Measurements from ENCODE around the gene RBMS3. TPM values are rescaled to one million over a fixed set of nuclear protein-coding genes. Genes with fewer than 3 reads are reported as not detected.
"Not testable (repeated sequence)": the region's sequence is repeated elsewhere in the genome, so short reads cannot be mapped to it uniquely, and the experiment has no call there.

The RBMS3 gene
- total RNA-seq, 1 donor, result 81.1 TPM

DNA sequence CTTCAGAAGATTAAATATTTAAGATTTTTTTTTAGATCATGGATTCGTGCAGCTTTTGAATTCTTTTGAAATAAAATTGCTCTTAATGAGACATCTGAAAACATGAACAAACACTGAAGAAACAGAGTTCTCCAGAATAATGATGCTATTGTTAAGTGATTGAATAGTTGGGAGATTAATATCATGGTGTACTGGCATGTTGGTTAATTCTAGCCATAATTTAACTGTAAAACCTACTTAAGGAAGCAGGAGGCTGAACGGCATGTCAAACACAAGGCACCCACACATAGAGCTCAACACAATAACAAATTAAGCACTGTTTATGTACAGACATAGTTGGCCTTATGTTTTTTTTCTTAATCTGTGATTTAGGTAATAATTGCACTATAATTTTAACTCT, 185.6 kb downstream of the RBMS3 start:
- TF ChIP-seq, protein P1, sequence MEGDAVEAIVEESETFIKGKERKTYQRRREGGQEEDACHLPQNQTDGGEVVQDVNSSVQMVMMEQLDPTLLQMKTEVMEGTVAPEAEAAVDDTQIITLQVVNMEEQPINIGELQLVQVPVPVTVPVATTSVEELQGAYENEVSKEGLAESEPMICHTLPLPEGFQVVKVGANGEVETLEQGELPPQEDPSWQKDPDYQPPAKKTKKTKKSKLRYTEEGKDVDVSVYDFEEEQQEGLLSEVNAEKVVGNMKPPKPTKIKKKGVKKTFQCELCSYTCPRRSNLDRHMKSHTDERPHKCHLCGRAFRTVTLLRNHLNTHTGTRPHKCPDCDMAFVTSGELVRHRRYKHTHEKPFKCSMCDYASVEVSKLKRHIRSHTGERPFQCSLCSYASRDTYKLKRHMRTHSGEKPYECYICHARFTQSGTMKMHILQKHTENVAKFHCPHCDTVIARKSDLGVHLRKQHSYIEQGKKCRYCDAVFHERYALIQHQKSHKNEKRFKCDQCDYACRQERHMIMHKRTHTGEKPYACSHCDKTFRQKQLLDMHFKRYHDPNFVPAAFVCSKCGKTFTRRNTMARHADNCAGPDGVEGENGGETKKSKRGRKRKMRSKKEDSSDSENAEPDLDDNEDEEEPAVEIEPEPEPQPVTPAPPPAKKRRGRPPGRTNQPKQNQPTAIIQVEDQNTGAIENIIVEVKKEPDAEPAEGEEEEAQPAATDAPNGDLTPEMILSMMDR (IDR thresholded peaks at IDR 0.05; ENCODE audit: extremely low read depth, low read depth, low read length), result no peak
- H3K4me1 ChIP-seq (ENCODE audit: insufficient read depth, low read length), result peaks cover 12% of the 10 kb centered on the region
- H3K4me2 ChIP-seq (ENCODE audit: insufficient read depth, low read length), result no peak overlapping the region
- H3K79me2 ChIP-seq (ENCODE audit: insufficient read depth, low read length), result peaks cover 16% of the 10 kb centered on the region
- no peak overlapping the region for H3K27ac ChIP-seq (ENCODE audit: low read depth, low read length)
- no peak for DNase-seq (ENCODE audit: insufficient read length, low spot score, missing footprints)
- H3K27me3 ChIP-seq (ENCODE audit: insufficient read depth, low read length), result no peaks in the 10 kb centered on the region
- H4K20me1 ChIP-seq (ENCODE audit: insufficient read depth, low read length), result peaks cover 5% of the 10 kb centered on the region
- no peak overlapping the region for H2AFZ ChIP-seq (ENCODE audit: low read length)
- no peaks in the 10 kb centered on the region for H3K36me3 ChIP-seq (ENCODE audit: insufficient read depth, low read length)
- H3K4me3 ChIP-seq (ENCODE audit: insufficient read depth, low read length), result no peak overlapping the region
- no peaks in the 10 kb centered on the region for H3K9me3 ChIP-seq (ENCODE audit: low read depth, low read length)

- Histone ChIP-seq H3K27me3 (ENCODE audit: insufficient read depth, low read length) (no peaks in the 10 kb centered on the region), H3K9me3 (ENCODE audit: low read depth, low read length) (no peaks in the 10 kb centered on the region), H3K27ac (ENCODE audit: low read depth, low read length) (no peak overlapping the region), H3K4me1 (ENCODE audit: insufficient read depth, low read length) (peaks cover 12% of the 10 kb centered on the region), H4K20me1 (ENCODE audit: insufficient read depth, low read length) (peaks cover 5% of the 10 kb centered on the region), H3K4me3 (ENCODE audit: insufficient read depth, low read length) (no peak overlapping the region), H3K4me2 (ENCODE audit: insufficient read depth, low read length) (no peak overlapping the region), H3K79me2 (ENCODE audit: insufficient read depth, low read length) (peaks cover 16% of the 10 kb centered on the region), H3K36me3 (ENCODE audit: insufficient read depth, low read length) (no peaks in the 10 kb centered on the region), H2AFZ (ENCODE audit: low read length) (no peak overlapping the region)
- no peak for DNase-seq (ENCODE audit: insufficient read length, low spot score, missing footprints)
- TF ChIP-seq, protein P1 (IDR thresholded peaks at IDR 0.05; ENCODE audit: extremely low read depth, low read depth, low read length), result no peak
Measured at GRCh38 chr3:29468187-29468586, 187.3 kb downstream of the RBMS3 start.

DNA sequence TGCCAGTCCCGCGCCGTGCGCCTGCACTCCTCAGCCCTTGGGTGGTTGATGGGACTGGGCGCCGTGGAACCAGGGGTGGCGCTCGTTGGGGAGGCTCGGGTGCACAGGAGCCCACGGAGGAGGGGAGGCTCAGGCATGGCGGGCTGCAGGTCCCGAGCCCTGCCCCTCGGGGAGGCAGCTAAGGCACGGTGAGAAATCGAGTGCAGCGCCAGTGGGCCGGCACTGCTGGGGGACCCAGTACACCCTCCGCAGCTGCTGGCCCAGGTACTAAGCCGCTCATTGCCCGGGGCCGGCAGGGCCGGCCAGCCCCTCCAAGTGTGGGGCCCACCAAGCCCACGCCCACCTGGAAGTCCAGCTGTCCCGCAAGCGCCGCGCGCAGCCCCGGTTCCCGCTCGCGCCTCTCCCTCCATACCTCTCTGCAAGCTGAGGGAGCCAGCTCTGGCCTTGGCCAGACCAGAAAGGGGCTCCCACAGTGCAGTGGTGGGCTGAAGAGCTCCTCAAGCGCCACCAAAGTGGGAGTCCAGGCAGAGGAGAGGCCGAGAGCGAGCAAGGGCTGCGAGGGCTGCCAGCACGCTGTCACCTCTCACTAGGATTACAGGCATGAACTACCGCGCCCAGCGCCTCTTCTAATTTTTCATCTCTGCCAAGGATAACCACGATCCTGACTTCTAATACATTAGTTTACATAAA, 192.8 kb downstream of the RBMS3 start:
- H3K79me2 ChIP-seq (ENCODE audit: insufficient read depth, low read length), result peaks cover 14% of the 10 kb centered on the region

GRCh38 chr3:29475305-29475840, 194.5 kb downstream of the RBMS3 start:
- Histone ChIP-seq H3K4me2 (ENCODE audit: insufficient read depth, low read length) (no peak overlapping the region), H3K9me3 (ENCODE audit: low read depth, low read length) (no peaks in the 10 kb centered on the region), H4K20me1 (ENCODE audit: insufficient read depth, low read length) (no peaks in the 10 kb centered on the region), H3K27ac (ENCODE audit: low read depth, low read length) (no peak overlapping the region), H3K79me2 (ENCODE audit: insufficient read depth, low read length) (peaks cover 14% of the 10 kb centered on the region), H2AFZ (ENCODE audit: low read length) (no peak overlapping the region), H3K36me3 (ENCODE audit: insufficient read depth, low read length) (no peaks in the 10 kb centered on the region), H3K27me3 (ENCODE audit: insufficient read depth, low read length) (no peaks in the 10 kb centered on the region), H3K4me1 (ENCODE audit: insufficient read depth, low read length) (no peaks in the 10 kb centered on the region), H3K4me3 (ENCODE audit: insufficient read depth, low read length) (no peak overlapping the region)
- DNase-seq (ENCODE audit: insufficient read length, low spot score, missing footprints), result no peak
- TF ChIP-seq, protein P1 (IDR thresholded peaks at IDR 0.05; ENCODE audit: extremely low read depth, low read depth, low read length), result no peak

More for the DNA sequence above, 192.8 kb downstream of the RBMS3 start:
- not testable (repeated sequence) for H3K4me2 ChIP-seq (ENCODE audit: insufficient read depth, low read length); H3K27me3 ChIP-seq (ENCODE audit: insufficient read depth, low read length); H4K20me1 ChIP-seq (ENCODE audit: insufficient read depth, low read length); H3K36me3 ChIP-seq (ENCODE audit: insufficient read depth, low read length); H2AFZ ChIP-seq (ENCODE audit: low read length); H3K27ac ChIP-seq (ENCODE audit: low read depth, low read length); DNase-seq (ENCODE audit: insufficient read length, low spot score, missing footprints); H3K4me3 ChIP-seq (ENCODE audit: insufficient read depth, low read length); H3K4me1 ChIP-seq (ENCODE audit: insufficient read depth, low read length); H3K9me3 ChIP-seq (ENCODE audit: low read depth, low read length)

Measured in osteoblast (primary cell).